ENCODE results near the gene PRR5L. TPM values are rescaled to one million over a fixed set of nuclear protein-coding genes. Genes with fewer than 3 reads are reported as not detected.
A peak's percentile ranks its signal among the peaks of the same experiment; 100 is the strongest.
"Not testable (repeated sequence)": the region's sequence is repeated elsewhere in the genome, so short reads cannot be mapped to it uniquely, and the experiment has no call there.

The PRR5L gene
- total RNA-seq, 8 experiments from 2014 or later, result 0.63 to 21.8 (median 4.2) TPM

- in situ Hi-C loops (cut with MboI; ENCODE audit: low pct_unique_long_range_greater_than_20kb in 2 of 9, low sequenced_read_pairs in 9 of 9, unreplicated experiment in 9 of 9), result no loop called here
- Histone ChIP-seq H3K27ac (peak overlapping the region; percentile 19 to 37), H3K4me3 (no peak overlapping the region), H3K4me1 (replicated peaks in 1 of 2) (peaks cover 7 to 8% of the 10 kb centered on the region in 2 donors)
- 0 to 63% (median 17%) methylated on average over 1 of the region's 1 CpG; no CpG with 5 or more reads in 4 of the 10 experiments for WGBS, 10 experiments
- ATAC-seq (replicated peaks in 6 of 8), result peak; percentile 31 to 100 (median 100)
Measured at GRCh38 chr11:36500315-36500721, 204.2 kb downstream of the PRR5L start.

GRCh38 chr11:36501236-36501635 is 205.1 kb downstream of the PRR5L start:
- peak overlapping the region in 1 of 2 donors; percentile 58 for H3K27ac ChIP-seq
- 50 to 96% (median 86%) methylated on average over 2 to 5 of the region's 5 CpGs; no CpG with 5 or more reads in 2 of the 10 experiments for WGBS, 10 experiments
- in situ Hi-C loops (cut with MboI; ENCODE audit: low pct_unique_long_range_greater_than_20kb in 2 of 9, low sequenced_read_pairs in 9 of 9, unreplicated experiment in 9 of 9), result no loop called here
- no peak overlapping the region for H3K4me3 ChIP-seq
- ATAC-seq (replicated peaks in 6 of 8), result no peak
- peaks cover 7 to 8% of the 10 kb centered on the region in 2 donors for H3K4me1 ChIP-seq (replicated peaks in 1 of 2)

- Histone ChIP-seq H3K4me3 (peak overlapping the region in 2 of 5 donors; percentile 88 to 100), H3K27ac (no peak overlapping the region), H3K4me1 (replicated peaks in 1 of 2) (peaks cover 0 to 8% of the 10 kb centered on the region in 2 donors)
- in situ Hi-C loops (cut with MboI; ENCODE audit: low pct_unique_long_range_greater_than_20kb in 2 of 9, low sequenced_read_pairs in 9 of 9, unreplicated experiment in 9 of 9), result no loop called here
- ATAC-seq (replicated peaks in 6 of 8), result no peak
- 20 to 92% (median 62%) methylated on average over 1 to 6 of the region's 7 CpGs; no CpG with 5 or more reads in 1 of the 10 experiments for WGBS, 10 experiments
Measured at GRCh38 chr11:36507824-36508489, 211.9 kb downstream of the PRR5L start.

- WGBS, 10 experiments, result 0 to 21% (median 13%) methylated on average over 1 to 3 of the region's 3 CpGs; no CpG with 5 or more reads in 3 of the 10 experiments
- in situ Hi-C loops (cut with MboI; ENCODE audit: low pct_unique_long_range_greater_than_20kb in 2 of 9, low sequenced_read_pairs in 9 of 9, unreplicated experiment in 9 of 9), result no loop called here
- H3K27ac ChIP-seq, result no peak overlapping the region
- peak overlapping the region; percentile 64 to 100 (median 88) for H3K4me3 ChIP-seq
- peaks cover 0 to 8% of the 10 kb centered on the region in 2 donors for H3K4me1 ChIP-seq (replicated peaks in 1 of 2)
- peak in 1 of 8 experiments; percentile 1 for ATAC-seq (replicated peaks in 6 of 8)
Measured at GRCh38 chr11:36508743-36509142, 212.7 kb downstream of the PRR5L start.

- Histone ChIP-seq H3K4me1 (replicated peaks in 1 of 2) (peaks cover 0 to 8% of the 10 kb centered on the region in 2 donors), H3K4me3 (peak overlapping the region; percentile 64 to 100 (median 88)), H3K27ac (peak overlapping the region in 1 of 2 donors; percentile 79)
- WGBS, 10 experiments, result 0 to 3% (median 1%) methylated on average over 8 to 14 of the region's 15 CpGs; no CpG with 5 or more reads in 2 of the 10 experiments
- ATAC-seq (replicated peaks in 6 of 8), result peak; percentile 1 to 47 (median 14)
- in situ Hi-C loops (cut with MboI; ENCODE audit: low pct_unique_long_range_greater_than_20kb in 2 of 9, low sequenced_read_pairs in 9 of 9, unreplicated experiment in 9 of 9), result no loop called here
Measured at GRCh38 chr11:36509201-36509639, 213.1 kb downstream of the PRR5L start.

GRCh38 chr11:36509694-36510593 is 213.9 kb downstream of the PRR5L start, which contains the start of gene TRAF6:
Gene TRAF6, minus strand, starts transcription at chr11:36510272. Its CDS starts 8,757 bp downstream, at chr11:36501515.
- peak; percentile 92 to 97 (median 94) for ATAC-seq (replicated peaks in 6 of 8)
- WGBS, 10 experiments, result 0 to 10% (median 1%) methylated on average over 4 to 9 of the region's 81 CpGs; no CpG with 5 or more reads in 6 of the 10 experiments

GRCh38 chr11:36510594-36510942 is 214.5 kb downstream of the PRR5L start:
- in situ Hi-C loops (cut with MboI; ENCODE audit: low pct_unique_long_range_greater_than_20kb in 2 of 9, low sequenced_read_pairs in 9 of 9, unreplicated experiment in 9 of 9), result no loop called here
- ATAC-seq (replicated peaks in 6 of 8), result no peak
- H3K4me3 ChIP-seq, result peak overlapping the region; percentile 64 to 100 (median 88)
- WGBS, 10 experiments, result 5 to 87% (median 26%) methylated on average over 1 to 7 of the region's 8 CpGs; no CpG with 5 or more reads in 2 of the 10 experiments
- H3K27ac ChIP-seq, result no peak overlapping the region
- peaks cover 0 to 8% of the 10 kb centered on the region in 2 donors for H3K4me1 ChIP-seq (replicated peaks in 1 of 2)

More at GRCh38 chr11:36509694-36510593, 213.9 kb downstream of the PRR5L start, which contains the start of gene TRAF6:
- Histone ChIP-seq H3K27ac (peak within 1 kb of the TSS; percentile 69 to 79), H3K4me1 (replicated peaks in 1 of 2) (peaks cover 0 to 8% of the 10 kb centered on the region in 2 donors), H3K4me3 (peak within 1 kb of the TSS; percentile 64 to 100 (median 88))
- in situ Hi-C loops (cut with MboI; ENCODE audit: low pct_unique_long_range_greater_than_20kb in 2 of 9, low sequenced_read_pairs in 9 of 9, unreplicated experiment in 9 of 9), result no loop called here

- H3K4me1 ChIP-seq (replicated peaks in 1 of 2); H3K27ac ChIP-seq; in situ Hi-C loops (cut with MboI; ENCODE audit: low pct_unique_long_range_greater_than_20kb in 2 of 9, low sequenced_read_pairs in 9 of 9, unreplicated experiment in 9 of 9); ATAC-seq (replicated peaks in 6 of 8): not testable (repeated sequence)
- peak overlapping the region in 1 of 5 donors; percentile 100 for H3K4me3 ChIP-seq
- 53 to 100% (median 90%) methylated on average over 1 to 2 of the region's 2 CpGs; no CpG with 5 or more reads in 3 of the 10 experiments for WGBS, 10 experiments
Measured at GRCh38 chr11:36511062-36511461, 215.0 kb downstream of the PRR5L start.

GRCh38 chr11:36512016-36512415 is 215.9 kb downstream of the PRR5L start:
- in situ Hi-C loops (cut with MboI; ENCODE audit: low pct_unique_long_range_greater_than_20kb in 2 of 9, low sequenced_read_pairs in 9 of 9, unreplicated experiment in 9 of 9), result no loop called here
- no peak for ATAC-seq (replicated peaks in 6 of 8)
- H3K27ac ChIP-seq, result no peak overlapping the region
- WGBS, 10 experiments, result 31 to 100% (median 60%) methylated on average over 1 to 4 of the region's 5 CpGs; no CpG with 5 or more reads in 1 of the 10 experiments
- H3K4me3 ChIP-seq, result no peak overlapping the region
- peaks cover 0 to 8% of the 10 kb centered on the region in 2 donors for H3K4me1 ChIP-seq (replicated peaks in 1 of 2)

GRCh38 chr11:36513965-36514364 is 217.9 kb downstream of the PRR5L start:
- in situ Hi-C loops (cut with MboI; ENCODE audit: low pct_unique_long_range_greater_than_20kb in 2 of 9, low sequenced_read_pairs in 9 of 9, unreplicated experiment in 9 of 9), result no loop called here
- ATAC-seq (replicated peaks in 6 of 8), result no peak
- Histone ChIP-seq H3K4me3 (no peak overlapping the region), H3K4me1 (replicated peaks in 1 of 2) (peaks cover 0 to 4% of the 10 kb centered on the region in 2 donors), H3K27ac (no peak overlapping the region)
- WGBS, 10 experiments, result 40 to 86% (median 79%) methylated on average over 1 to 2 of the region's 2 CpGs; no CpG with 5 or more reads in 6 of the 10 experiments

Measured in motor neuron (in vitro differentiated cells).